Measurements from ENCODE around the gene ARHGAP12.

The ARHGAP12 gene

GRCh38 chr10:31855033-31855432 is 73.6 kb downstream of the ARHGAP12 start:
- no peak overlapping the region for H3K4me3 ChIP-seq (replicated peaks in 1 of 2; ENCODE audit: low read depth in 2 of 2, low read length in 2 of 2)
- no peak for DNase-seq (ENCODE audit: low read depth in 2 of 2)
- no peak for TF ChIP-seq CTCF (IDR thresholded peaks at IDR 0.05; ENCODE audit: low read depth, low read length)

GRCh38 chr10:31853629-31854028 is 75.0 kb downstream of the ARHGAP12 start:
- H3K4me3 ChIP-seq (replicated peaks in 1 of 2; ENCODE audit: low read depth in 2 of 2, low read length in 2 of 2): no peak overlapping the region
- no peak for DNase-seq (ENCODE audit: low read depth in 2 of 2)
- no peak for TF ChIP-seq CTCF (IDR thresholded peaks at IDR 0.05; ENCODE audit: low read depth, low read length)

- DNase-seq (ENCODE audit: low read depth in 2 of 2): no peak
- no peak for TF ChIP-seq CTCF (IDR thresholded peaks at IDR 0.05; ENCODE audit: low read depth, low read length)
These were observed 77.4 kb downstream of the ARHGAP12 start for GRCh38 chr10:31851216-31851615.

GRCh38 chr10:31847515-31847914 is 81.1 kb downstream of the ARHGAP12 start:
- DNase-seq (ENCODE audit: low read depth in 2 of 2): no peak
- no peak overlapping the region for H3K4me3 ChIP-seq (replicated peaks in 1 of 2; ENCODE audit: low read depth in 2 of 2, low read length in 2 of 2)
- TF ChIP-seq CTCF (IDR thresholded peaks at IDR 0.05; ENCODE audit: low read depth, low read length): no peak

More at GRCh38 chr10:31851216-31851615, 77.4 kb downstream of the ARHGAP12 start:
- H3K4me3 ChIP-seq (replicated peaks in 1 of 2; ENCODE audit: low read depth in 2 of 2, low read length in 2 of 2): no peak overlapping the region

GRCh38 chr10:31838709-31839108 is 89.9 kb downstream of the ARHGAP12 start:
- no peak for TF ChIP-seq CTCF (IDR thresholded peaks at IDR 0.05; ENCODE audit: low read depth, low read length)
- no peak overlapping the region for H3K4me3 ChIP-seq (replicated peaks in 1 of 2; ENCODE audit: low read depth in 2 of 2, low read length in 2 of 2)
- no peak for DNase-seq (ENCODE audit: low read depth in 2 of 2)

- TF ChIP-seq CTCF (IDR thresholded peaks at IDR 0.05; ENCODE audit: low read depth, low read length): no peak
- no peak overlapping the region for H3K4me3 ChIP-seq (replicated peaks in 1 of 2; ENCODE audit: low read depth in 2 of 2, low read length in 2 of 2)
- no peak for DNase-seq (ENCODE audit: low read depth in 2 of 2)
These were observed 90.6 kb downstream of the ARHGAP12 start for GRCh38 chr10:31838065-31838464.

All from cardiac fibroblast (primary cell).